H1 (cell line): ENCODE measurements around the gene LTBP4. TPM values are rescaled to one million over a fixed set of nuclear protein-coding genes. Genes with fewer than 3 reads are reported as not detected.

Experiments used
- CTCF ChIA-PET: fragments of 300-600 bp; sonication (Branson Sonifier 250); formaldehyde crosslinking; loops from one replicate; lab custom pipeline; 2021; ENCODE audit not compliant: partially characterized antibody; lab: Charles Lee
- POLR2A ChIA-PET: fragments of 300-600 bp; sonication (Branson Sonifier 250); formaldehyde crosslinking; loops from one replicate; lab custom pipeline; 2021; ENCODE audit warnings: inconsistent platforms; ENCODE audit not compliant: partially characterized antibody; lab: Charles Lee
- DNase-seq, 2 experiments: peaks; one replicate each; pipeline versions ENCODE4 v3.0.0 to v3.0.0-alpha.2; 2010 to 2022; ENCODE audit warnings: low spot score in 2 of 2, low read depth in 1 of 2, mixed read lengths in 1 of 2
- FAIRE-seq: peaks from 2 replicates; lab custom pipeline; 2011; peaks lifted over from hg19 to GRCh38; lab: Jason Lieb, UNC
- H2AFZ ChIP-seq: 2 replicates; pipeline ENCODE4 v1.8.1; 2012; ENCODE audit warnings: low read length, inconsistent platforms
- H2AK5ac ChIP-seq: 2 replicates; pipeline ENCODE4 v1.6.1; 2013; ENCODE audit warnings: low read depth, low read length
- H2BK120ac ChIP-seq: replicated peaks from 2 replicates; pipeline ENCODE3; 2013; ENCODE audit warnings: low read depth, low read length, inconsistent platforms
- H2BK12ac ChIP-seq: 2 replicates; pipeline ENCODE4 v1.6.1; 2013; ENCODE audit warnings: low read depth, low read length
- H2BK15ac ChIP-seq: 2 replicates; pipeline ENCODE4 v1.6.1; 2013; ENCODE audit warnings: low read length
- H2BK20ac ChIP-seq: 2 replicates; pipeline ENCODE4 v1.6.1; 2013; ENCODE audit warnings: low read length
- H2BK5ac ChIP-seq: 2 replicates; pipeline ENCODE4 v1.6.1; 2013; ENCODE audit warnings: low read depth, low read length
- H3K14ac ChIP-seq: 2 replicates; pipeline ENCODE4 v1.6.1; 2013; ENCODE audit warnings: inconsistent platforms; ENCODE audit not compliant: insufficient read length
- H3K18ac ChIP-seq: 2 replicates; pipeline ENCODE4 v1.6.1; 2013; ENCODE audit warnings: low read length; ENCODE audit errors: extremely low read depth
- H3K23ac ChIP-seq: 2 replicates; pipeline ENCODE4 v1.6.1; 2013; ENCODE audit warnings: inconsistent platforms; ENCODE audit not compliant: insufficient read length
- H3K23me2 ChIP-seq: 2 replicates; pipeline ENCODE4 v1.6.1; 2013; ENCODE audit warnings: low read depth, low read length
- H3K27ac ChIP-seq: 2 replicates; pipeline ENCODE4 v1.6.1; 2011; ENCODE audit warnings: low read depth, low read length, inconsistent platforms
- H3K27me3 ChIP-seq, 4 experiments: replicated peaks in 1 of 4; 1 replicate in 1 of 4; 2 replicates in 3 of 4; pipeline versions ENCODE4 v1.6.1 to v1.8.1; 2011 to 2013; ENCODE audit warnings: low read length in 3 of 4, mild to moderate bottlenecking in 3 of 4, inconsistent platforms in 2 of 4, mixed read lengths in 2 of 4, moderate library complexity in 1 of 4; ENCODE audit not compliant: control insufficient read depth in 3 of 4, insufficient read depth in 3 of 4; ENCODE audit errors: extremely low read depth in 1 of 4
- H3K36me3 ChIP-seq, 4 experiments: 2 replicates each; pipeline versions ENCODE4 v1.6.1 to v1.8.1; 2011 to 2013; ENCODE audit warnings: mild to moderate bottlenecking in 4 of 4, low read length in 3 of 4, moderate library complexity in 2 of 4, control low read depth in 1 of 4, inconsistent platforms in 1 of 4; ENCODE audit not compliant: insufficient read depth in 4 of 4, control insufficient read depth in 2 of 4
- H3K4ac ChIP-seq: replicated peaks from 2 replicates; pipeline ENCODE3; 2013; ENCODE audit warnings: low read length, low read depth, mixed read lengths, inconsistent platforms; ENCODE audit not compliant: insufficient read length
- H3K4me1 ChIP-seq, 4 experiments: replicated peaks in 1 of 4; 1 replicate in 1 of 4; 2 replicates in 3 of 4; pipeline versions ENCODE4 v1.6.1 to v1.8.1; 2011 to 2013; ENCODE audit warnings: low read length in 3 of 4, inconsistent platforms in 2 of 4, mixed read lengths in 1 of 4; ENCODE audit not compliant: insufficient read depth in 4 of 4, control insufficient read depth in 3 of 4
- H3K4me2 ChIP-seq, 2 experiments: 2 replicates each; pipeline versions ENCODE4 v1.6.1 to v1.8.1; 2011 to 2013; ENCODE audit warnings: low read depth in 2 of 2, low read length in 2 of 2, control low read depth in 1 of 2, inconsistent platforms in 1 of 2, mild to moderate bottlenecking in 1 of 2; ENCODE audit not compliant: insufficient read depth in 1 of 2
- H3K4me3 ChIP-seq, 4 experiments: fragments of 200-600, 300-600 bp in 1 of 4; sonication (generic), shearing (Covaris generic), sonication (Bioruptor Twin) in 1 of 4; 2 replicates each; pipeline versions ENCODE4 v1.5.1 to v1.8.1; 2011 to 2016; ENCODE audit warnings: low read length in 4 of 4, low read depth in 3 of 4, control low read depth in 2 of 4, inconsistent platforms in 2 of 4, mild to moderate bottlenecking in 2 of 4, mixed read lengths in 1 of 4, moderate library complexity in 1 of 4; ENCODE audit not compliant: insufficient read depth in 2 of 4; ENCODE audit errors: extremely low read depth in 1 of 4
- H3K56ac ChIP-seq: replicated peaks from 2 replicates; pipeline ENCODE3; 2013; ENCODE audit warnings: low read depth, mild to moderate bottlenecking, mixed read lengths, low read length, inconsistent platforms; ENCODE audit not compliant: insufficient read length
- H3K79me1 ChIP-seq: 2 replicates; pipeline ENCODE4 v1.6.1; 2013; ENCODE audit warnings: low read depth, low read length, control low read depth
- H3K79me2 ChIP-seq, 2 experiments: 2 replicates each; pipeline versions ENCODE4 v1.6.1 to v1.8.1; 2012 to 2013; ENCODE audit warnings: low read length in 2 of 2, mild to moderate bottlenecking in 2 of 2, inconsistent platforms in 1 of 2; ENCODE audit not compliant: insufficient read depth in 2 of 2, control insufficient read depth in 1 of 2
- H3K9ac ChIP-seq, 4 experiments: replicated peaks in 1 of 4; 1 replicate in 1 of 4; 2 replicates in 3 of 4; pipeline versions ENCODE4 v1.6.1 to v1.8.1; 2011 to 2013; ENCODE audit warnings: low read depth in 3 of 4, low read length in 3 of 4, control low read depth in 2 of 4, mild to moderate bottlenecking in 2 of 4, moderate library complexity in 2 of 4, inconsistent platforms in 1 of 4; ENCODE audit errors: extremely low read depth in 1 of 4
- H3K9me3 ChIP-seq, 2 experiments: 2 replicates each; pipeline versions ENCODE4 v1.6.1 to v1.8.1; 2012 to 2013; ENCODE audit warnings: mild to moderate bottlenecking in 2 of 2, moderate library complexity in 2 of 2, control low read depth in 1 of 2, inconsistent platforms in 1 of 2, low read depth in 1 of 2, low read length in 1 of 2, mixed read lengths in 1 of 2; ENCODE audit not compliant: insufficient read depth in 2 of 2
- H4K20me1 ChIP-seq, 2 experiments: replicated peaks in 1 of 2; 2 replicates each; pipeline versions ENCODE3 to v1.8.1; 2011 to 2013; ENCODE audit warnings: inconsistent platforms in 2 of 2, low read length in 2 of 2, mild to moderate bottlenecking in 1 of 2; ENCODE audit not compliant: insufficient read depth in 2 of 2, control insufficient read depth in 1 of 2
- H4K5ac ChIP-seq: 2 replicates; pipeline ENCODE4 v1.6.1; 2013; ENCODE audit warnings: low read length, low read depth, mixed read lengths, inconsistent platforms; ENCODE audit not compliant: insufficient read length
- H4K8ac ChIP-seq: 2 replicates; pipeline ENCODE4 v1.8.0; 2013; ENCODE audit warnings: mild to moderate bottlenecking, moderate library complexity, low read length, inconsistent platforms; ENCODE audit not compliant: insufficient read depth; ENCODE audit errors: extremely low read depth
- H4K91ac ChIP-seq: replicated peaks from 2 replicates; pipeline ENCODE3; 2013; ENCODE audit warnings: low read length, mixed read lengths, inconsistent platforms; ENCODE audit not compliant: insufficient read length
- SIN3A ChIP-seq, 2 experiments: IDR thresholded peaks in 1 of 2; conservative IDR thresholded peaks in 1 of 2; 2 replicates each; pipeline ENCODE4 v1.6.1; 2011 to 2012; ENCODE audit warnings: low read length in 2 of 2, improper control_type of control experiment in 1 of 2, low read depth in 1 of 2, mild to moderate bottlenecking in 1 of 2
- TAF7 ChIP-seq: optimal IDR thresholded peaks from 2 replicates; pipeline ENCODE3; 2011; ENCODE audit warnings: low read depth, mild to moderate bottlenecking, inconsistent platforms, low read length, moderate library complexity, borderline replicate concordance
- WGBS, 2 experiments: shearing (Covaris generic) in 1 of 2; methylation state at CpG; one replicate each; pipeline versions ENCODE4 v1.1.6 to v1.1.7; 2013 to 2015; ENCODE audit warnings: low lambda C conversion rate in 2 of 2, mixed read lengths in 2 of 2, inconsistent platforms in 1 of 2, low coverage in 1 of 2, missing lambda C conversion rate in 1 of 2; ENCODE audit not compliant: insufficient replicate concordance in 2 of 2, insufficient coverage in 1 of 2, insufficient read length in 1 of 2; ENCODE audit errors: extremely low coverage in 1 of 2, missing lambda C conversion rate in 1 of 2; 5-methylcytosine and 5-hydroxymethylcytosine counted together
- polyA plus RNA-seq, 7 experiments: library from polyadenylated mRNA; depleted of rRNA in 3 of 7; stranded (reverse) in 5 of 7; unstranded in 2 of 7; fragments of >200 nt in 5 of 7; fragments of 200-250 nt in 2 of 7; gene quantifications; 1 replicate in 5 of 7; 2 replicates in 1 of 7; 4 replicates in 1 of 7; pipeline versions ENCODE4 v1.2.1 to v1.2.3, GENCODE V29; 2011 to 2013; ENCODE audit warnings: missing spikeins in 2 of 7, mixed read lengths in 2 of 7
- total RNA-seq: library from RNA; stranded (reverse); fragmentation: NEBNext Ultra II Directional; extraction: Animal tissue kit (Norgen Biotek cat#: 25700); gene quantifications from 2 replicates; pipeline ENCODE4 v1.2.1, GENCODE V29; 2021

Gene LTBP4
- total and polyA plus RNA-seq, 2 of the 8 experiments (the other 6 are each of a cell fraction or from before 2014, with no cell fraction given) = 54.5 to 77.1 TPM

- H3K4me3 ChIP-seq = no peak overlapping the region
- H4K8ac ChIP-seq = no peak overlapping the region
- no peaks in the 10 kb centered on the region for H3K79me1 ChIP-seq
- 93% methylated on average over 8 of the region's 8 CpGs; no CpG with 5 or more reads in 1 of the 2 experiments for WGBS, 2 experiments
- no peaks in the 10 kb centered on the region for H3K23me2 ChIP-seq
- no peaks in the 10 kb centered on the region for H4K20me1 ChIP-seq
- DNase-seq (no peak), FAIRE-seq (no peak)
- no peak overlapping the region for H3K9ac ChIP-seq
- H4K5ac ChIP-seq = no peak overlapping the region
- no peaks in the 10 kb centered on the region for H3K36me3 ChIP-seq
- no peak overlapping the region for H3K4me2 ChIP-seq
- ChIA-PET CTCF (interaction anchor here (1.2 to 1.9 kb wide), 2 partner anchors 12 to 52 kb away, joined by 3 to 7 read pairs; no protein-coding TSS in a partner anchor), POLR2A (no interaction called here)
- no peak overlapping the region for H3K56ac ChIP-seq
- no peak overlapping the region for H3K27ac ChIP-seq
- H3K18ac ChIP-seq = no peak overlapping the region
- H3K27me3 ChIP-seq = no peaks in the 10 kb centered on the region
- no peak overlapping the region for H2BK120ac ChIP-seq
- H3K4me1 ChIP-seq = no peaks in the 10 kb centered on the region
- H3K23ac ChIP-seq = no peak overlapping the region
- H3K14ac ChIP-seq = no peak overlapping the region
- no peak overlapping the region for H2AFZ ChIP-seq
- H2BK15ac ChIP-seq = no peak overlapping the region
- H3K9me3 ChIP-seq = no peaks in the 10 kb centered on the region
- H2AK5ac ChIP-seq = no peak overlapping the region
- no peak overlapping the region for H4K91ac ChIP-seq
- no peak overlapping the region for H3K4ac ChIP-seq
- H3K79me2 ChIP-seq = no peaks in the 10 kb centered on the region
- no peak overlapping the region for H2BK20ac ChIP-seq
- H2BK12ac ChIP-seq = no peak overlapping the region
- TF ChIP-seq TAF7 = no peak
- no peak for TF ChIP-seq SIN3A (conservative IDR thresholded peaks at IDR 0.05 in 1 of 2, IDR thresholded peaks at IDR 0.05 in 1 of 2; ENCODE audit: low read depth in 1 of 2, low read length in 2 of 2)
- H2BK5ac ChIP-seq = no peak overlapping the region
These were observed 49.7 kb downstream of the LTBP4 start for GRCh38 chr19:40650749-40651305.
